Mucosa of stomach (tissue), 1 donor: ENCODE data around the gene FGFR2.

Experiments used
- H3K27me3 ChIP-seq: one replicate; pipeline ENCODE4 v1.7.0; 2013; ENCODE audit warnings: mild to moderate bottlenecking, low read length; ENCODE audit not compliant: control insufficient read depth, insufficient read depth
- H3K36me3 ChIP-seq: one replicate; pipeline ENCODE4 v1.7.0; 2013; ENCODE audit warnings: low read length; ENCODE audit not compliant: control insufficient read depth, insufficient read depth
- H3K4me1 ChIP-seq: one replicate; pipeline ENCODE4 v1.7.0; 2013; ENCODE audit warnings: mild to moderate bottlenecking, low read length; ENCODE audit not compliant: control insufficient read depth, insufficient read depth
- H3K4me3 ChIP-seq: one replicate; pipeline ENCODE4 v1.7.0; 2013; ENCODE audit warnings: low read length
- H3K9ac ChIP-seq: one replicate; pipeline ENCODE4 v1.7.0; 2013; ENCODE audit warnings: mild to moderate bottlenecking, low read length, moderate library complexity
- H3K9me3 ChIP-seq: one replicate; pipeline ENCODE4 v1.7.0; 2013; ENCODE audit warnings: mild to moderate bottlenecking, low read length, moderate library complexity; ENCODE audit not compliant: control insufficient read depth
- donor health status: Pancreatic carcinoma.

FGFR2 gene

DNA sequence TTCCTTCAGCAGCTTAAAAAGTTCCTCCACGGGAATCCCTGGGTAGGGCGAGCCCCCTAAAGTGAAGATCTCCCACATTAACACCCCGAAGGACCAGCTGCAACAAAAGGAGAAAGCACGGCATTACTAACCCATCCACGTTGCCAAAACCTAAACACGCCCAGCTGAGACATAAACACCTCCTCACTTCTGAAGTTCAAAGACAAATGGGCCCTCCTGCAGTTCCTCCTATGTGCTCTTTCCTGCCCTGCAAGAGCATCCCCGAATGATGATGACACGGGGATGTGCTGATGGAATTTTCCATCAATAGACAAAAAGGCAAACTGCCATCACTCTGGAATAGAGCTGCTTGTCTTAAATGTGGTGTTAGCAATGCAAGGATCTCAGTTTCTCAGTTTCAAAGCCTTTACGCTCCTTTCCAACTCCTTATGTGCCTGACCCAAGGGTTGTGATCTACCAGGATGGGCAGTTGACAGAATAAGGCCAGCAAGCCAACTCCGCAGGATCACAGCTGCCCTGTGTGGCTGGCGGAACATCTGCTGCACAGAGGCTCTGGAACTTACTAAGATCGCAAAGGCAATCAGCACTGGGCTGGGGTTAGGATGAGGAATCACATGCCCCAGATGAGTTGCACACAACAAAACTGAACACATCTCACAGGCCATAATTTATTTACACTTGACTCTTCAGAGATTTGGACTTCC is 112.7 kb downstream of the FGFR2 start:
- no peak overlapping the region for H3K4me3 ChIP-seq
- H3K36me3 ChIP-seq: no peaks in the 10 kb centered on the region
- no peaks in the 10 kb centered on the region for H3K9me3 ChIP-seq
- H3K4me1 ChIP-seq: no peaks in the 10 kb centered on the region
- H3K9ac ChIP-seq: no peak overlapping the region
- H3K27me3 ChIP-seq: no peaks in the 10 kb centered on the region

DNA sequence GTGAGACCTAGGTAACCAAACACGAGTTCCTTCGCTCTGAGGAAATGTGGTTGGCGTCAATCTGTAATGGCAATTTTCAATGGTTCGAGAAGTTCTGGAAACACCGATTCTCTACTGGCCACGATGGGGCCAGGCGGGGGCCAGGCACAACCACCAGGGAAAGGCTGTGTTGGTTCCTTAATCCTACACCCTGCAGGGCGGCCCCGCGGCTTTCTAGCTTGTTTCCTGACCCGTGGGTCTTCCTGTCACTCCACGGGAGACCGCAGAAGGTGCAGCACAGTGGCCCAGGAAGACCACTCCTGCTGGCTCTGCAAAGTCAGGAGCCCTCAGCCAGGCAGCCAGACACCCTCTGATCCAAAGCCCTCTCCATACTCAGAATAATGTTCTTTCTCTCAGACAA is 113.4 kb downstream of the FGFR2 start:
- Histone ChIP-seq H3K4me1 (no peaks in the 10 kb centered on the region), H3K27me3 (no peaks in the 10 kb centered on the region), H3K9me3 (no peaks in the 10 kb centered on the region), H3K4me3 (no peak overlapping the region), H3K36me3 (no peaks in the 10 kb centered on the region), H3K9ac (no peak overlapping the region)

- H3K9me3 ChIP-seq: no peaks in the 10 kb centered on the region
- no peak overlapping the region for H3K9ac ChIP-seq
- no peaks in the 10 kb centered on the region for H3K27me3 ChIP-seq
- H3K36me3 ChIP-seq: no peaks in the 10 kb centered on the region
- H3K4me3 ChIP-seq: no peak overlapping the region
- no peaks in the 10 kb centered on the region for H3K4me1 ChIP-seq
Observed at GRCh38 chr10:121484401-121484800, 113.8 kb downstream of the FGFR2 start.

- H3K27me3 ChIP-seq: no peaks in the 10 kb centered on the region
- H3K36me3 ChIP-seq: no peaks in the 10 kb centered on the region
- no peak overlapping the region for H3K9ac ChIP-seq
- H3K9me3 ChIP-seq: no peaks in the 10 kb centered on the region
- no peaks in the 10 kb centered on the region for H3K4me1 ChIP-seq
- H3K4me3 ChIP-seq: no peak overlapping the region
Observed at GRCh38 chr10:121481180-121481579, 117.1 kb downstream of the FGFR2 start.

DNA sequence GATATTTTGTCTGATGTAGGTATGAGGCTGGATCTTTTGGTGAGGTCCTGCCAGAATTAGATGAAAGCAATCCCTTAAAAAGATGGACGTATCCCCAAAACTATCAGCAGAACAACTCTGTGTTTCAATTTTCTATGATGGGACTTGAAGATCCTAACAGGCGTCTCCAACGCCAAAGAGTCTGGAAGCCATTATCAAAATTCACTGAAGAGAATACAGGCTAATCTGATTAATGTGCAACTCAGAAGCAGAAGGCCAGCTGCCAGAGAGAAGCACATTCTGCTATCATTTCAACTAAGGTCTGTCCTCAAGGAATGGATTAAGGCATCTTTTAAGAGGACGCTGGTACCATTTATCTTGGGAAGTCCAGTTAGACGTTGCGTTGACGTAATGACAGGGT is 119.7 kb downstream of the FGFR2 start:
- H3K9ac ChIP-seq: no peak overlapping the region
- H3K4me1 ChIP-seq: no peaks in the 10 kb centered on the region
- no peak overlapping the region for H3K4me3 ChIP-seq
- no peaks in the 10 kb centered on the region for H3K9me3 ChIP-seq
- no peaks in the 10 kb centered on the region for H3K36me3 ChIP-seq
- no peaks in the 10 kb centered on the region for H3K27me3 ChIP-seq

DNA sequence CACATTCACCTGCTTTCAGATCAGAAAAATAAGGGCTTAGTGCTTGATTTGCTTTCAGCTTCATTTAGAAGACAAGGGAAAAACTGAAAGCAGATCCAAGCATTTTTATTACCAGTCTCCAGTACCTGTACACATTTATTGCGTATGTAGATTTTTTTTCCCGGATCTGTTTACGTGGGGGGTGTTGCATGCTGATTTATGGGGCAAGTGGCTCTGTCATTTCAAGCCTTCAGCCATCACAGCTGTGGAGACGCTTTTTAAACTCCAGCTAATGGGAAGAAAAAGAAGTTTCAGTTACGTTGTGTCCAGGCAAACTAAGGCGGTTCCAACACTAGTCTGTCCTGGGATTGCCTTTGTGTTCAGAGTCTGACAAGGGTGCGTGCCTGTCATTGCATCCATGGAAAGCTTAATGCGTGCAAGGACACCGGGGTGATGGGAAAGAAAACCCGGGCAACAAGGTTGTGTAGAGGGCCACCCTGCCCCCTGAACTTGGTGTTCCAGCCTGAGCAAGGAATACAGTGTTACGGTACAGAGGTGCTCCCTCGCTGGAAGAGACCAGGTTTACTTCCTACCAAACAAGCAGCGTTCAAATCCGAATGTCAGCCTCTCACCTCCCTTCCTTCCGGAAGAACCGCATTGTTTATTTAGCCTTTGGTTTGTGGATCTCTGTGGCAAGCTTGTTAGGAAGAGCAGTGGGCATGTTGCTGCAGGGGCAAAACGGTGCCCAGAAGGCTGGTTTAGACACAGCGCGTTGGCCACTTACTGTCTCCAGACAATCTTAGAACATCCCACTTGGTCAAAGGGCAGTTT is 128.2 kb downstream of the FGFR2 start:
- no peaks in the 10 kb centered on the region for H3K27me3 ChIP-seq
- H3K9me3 ChIP-seq: no peaks in the 10 kb centered on the region
- no peaks in the 10 kb centered on the region for H3K4me1 ChIP-seq
- no peaks in the 10 kb centered on the region for H3K36me3 ChIP-seq
- H3K9ac ChIP-seq: no peak overlapping the region
- H3K4me3 ChIP-seq: no peak overlapping the region

- Histone ChIP-seq H3K4me3 (no peak overlapping the region), H3K9me3 (no peaks in the 10 kb centered on the region), H3K4me1 (peaks cover 9% of the 10 kb centered on the region), H3K9ac (no peak overlapping the region), H3K27me3 (no peaks in the 10 kb centered on the region), H3K36me3 (no peaks in the 10 kb centered on the region)
Observed at GRCh38 chr10:121468726-121469125, 129.5 kb downstream of the FGFR2 start.

- peaks cover 9% of the 10 kb centered on the region for H3K4me1 ChIP-seq
- H3K9ac ChIP-seq: no peak overlapping the region
- H3K27me3 ChIP-seq: no peaks in the 10 kb centered on the region
- no peaks in the 10 kb centered on the region for H3K9me3 ChIP-seq
- H3K36me3 ChIP-seq: no peaks in the 10 kb centered on the region
- H3K4me3 ChIP-seq: no peak overlapping the region
Observed at GRCh38 chr10:121466424-121466823, 131.8 kb downstream of the FGFR2 start.

GRCh38 chr10:121465215-121465614 is 133.0 kb downstream of the FGFR2 start:
- no peak overlapping the region for H3K9ac ChIP-seq

DNA sequence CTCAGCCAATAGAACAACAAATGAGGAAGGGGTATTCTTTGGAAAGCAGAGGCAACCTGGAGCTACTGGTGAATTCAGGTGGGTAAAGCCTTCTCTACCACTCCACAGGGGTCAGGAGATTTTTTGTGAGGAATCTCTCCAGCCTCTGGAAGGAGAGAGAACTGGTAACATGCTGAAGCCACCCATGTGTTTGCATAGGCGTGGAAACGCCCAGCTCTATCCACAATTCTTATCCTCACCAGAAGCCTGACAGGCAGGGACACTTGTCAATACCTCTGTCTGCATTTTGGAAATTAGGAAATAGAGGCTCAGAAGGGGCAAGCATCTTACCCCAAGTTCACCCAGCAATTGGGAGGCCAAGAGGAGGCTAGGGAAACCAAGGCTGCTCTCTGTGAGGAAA is 133.7 kb downstream of the FGFR2 start:
- H3K4me1 ChIP-seq: peaks cover 9% of the 10 kb centered on the region
- H3K9me3 ChIP-seq: no peaks in the 10 kb centered on the region
- H3K27me3 ChIP-seq: no peaks in the 10 kb centered on the region
- no peak overlapping the region for H3K4me3 ChIP-seq
- H3K36me3 ChIP-seq: no peaks in the 10 kb centered on the region
- no peak overlapping the region for H3K9ac ChIP-seq

More at GRCh38 chr10:121465215-121465614, 133.0 kb downstream of the FGFR2 start:
- Histone ChIP-seq H3K4me3 (no peak overlapping the region), H3K4me1 (peaks cover 9% of the 10 kb centered on the region), H3K36me3 (no peaks in the 10 kb centered on the region), H3K27me3 (no peaks in the 10 kb centered on the region), H3K9me3 (no peaks in the 10 kb centered on the region)

DNA sequence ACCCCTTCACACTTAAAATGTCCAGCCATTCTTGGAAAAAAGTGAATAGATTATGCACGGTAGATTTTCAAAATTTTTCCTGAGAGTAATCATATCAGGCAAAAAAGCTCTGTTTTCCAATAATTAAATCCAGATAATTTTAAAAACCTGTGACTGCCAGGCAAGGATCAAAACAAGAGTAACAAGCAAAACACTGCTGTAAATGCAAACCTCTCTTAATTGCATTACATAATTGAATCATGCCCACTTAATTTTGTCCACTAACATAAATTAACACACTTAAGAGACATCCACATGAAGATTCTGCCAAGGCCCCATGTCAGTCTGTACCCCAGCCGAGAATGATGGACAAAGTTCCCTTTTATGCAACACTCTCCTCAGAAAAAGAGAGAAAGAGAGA is 135.3 kb downstream of the FGFR2 start:
- Histone ChIP-seq H3K27me3 (no peaks in the 10 kb centered on the region), H3K36me3 (no peaks in the 10 kb centered on the region), H3K9me3 (no peaks in the 10 kb centered on the region), H3K9ac (no peak overlapping the region), H3K4me3 (no peak overlapping the region), H3K4me1 (peaks cover 9% of the 10 kb centered on the region)

GRCh38 chr10:121462281-121462680 is 136.0 kb downstream of the FGFR2 start:
- H3K9ac ChIP-seq: no peak overlapping the region
- H3K4me1 ChIP-seq: peaks cover 9% of the 10 kb centered on the region
- H3K27me3 ChIP-seq: no peaks in the 10 kb centered on the region
- H3K9me3 ChIP-seq: no peaks in the 10 kb centered on the region
- no peaks in the 10 kb centered on the region for H3K36me3 ChIP-seq
- H3K4me3 ChIP-seq: no peak overlapping the region
